ENCODE measurements around the gene TTC33.
"Not testable (repeated sequence)": the region's sequence is repeated elsewhere in the genome, so short reads cannot be mapped to it uniquely, and the experiment has no call there.

TTC33 gene

DNA sequence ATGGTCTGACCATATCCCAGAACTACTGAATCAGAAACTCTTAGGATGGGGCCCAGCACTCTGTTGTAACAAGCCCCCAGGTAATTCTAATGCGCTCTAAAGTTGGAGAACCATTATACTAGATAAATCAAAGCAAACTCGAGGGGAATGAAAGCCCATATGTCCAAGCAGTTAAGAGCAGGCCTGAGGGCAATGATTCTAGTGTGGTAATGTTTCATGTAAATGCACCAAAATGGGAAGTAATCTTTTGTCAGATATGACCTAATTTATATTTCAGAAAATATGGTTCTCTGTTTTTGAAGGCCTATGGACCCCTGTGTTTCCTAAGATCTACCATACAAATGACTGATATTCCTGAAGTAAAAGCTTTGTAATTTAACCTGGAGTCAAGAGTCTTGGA, 184.0 kb downstream of the TTC33 start:
- DNase-seq (ENCODE audit: low read depth): no peak

DNA sequence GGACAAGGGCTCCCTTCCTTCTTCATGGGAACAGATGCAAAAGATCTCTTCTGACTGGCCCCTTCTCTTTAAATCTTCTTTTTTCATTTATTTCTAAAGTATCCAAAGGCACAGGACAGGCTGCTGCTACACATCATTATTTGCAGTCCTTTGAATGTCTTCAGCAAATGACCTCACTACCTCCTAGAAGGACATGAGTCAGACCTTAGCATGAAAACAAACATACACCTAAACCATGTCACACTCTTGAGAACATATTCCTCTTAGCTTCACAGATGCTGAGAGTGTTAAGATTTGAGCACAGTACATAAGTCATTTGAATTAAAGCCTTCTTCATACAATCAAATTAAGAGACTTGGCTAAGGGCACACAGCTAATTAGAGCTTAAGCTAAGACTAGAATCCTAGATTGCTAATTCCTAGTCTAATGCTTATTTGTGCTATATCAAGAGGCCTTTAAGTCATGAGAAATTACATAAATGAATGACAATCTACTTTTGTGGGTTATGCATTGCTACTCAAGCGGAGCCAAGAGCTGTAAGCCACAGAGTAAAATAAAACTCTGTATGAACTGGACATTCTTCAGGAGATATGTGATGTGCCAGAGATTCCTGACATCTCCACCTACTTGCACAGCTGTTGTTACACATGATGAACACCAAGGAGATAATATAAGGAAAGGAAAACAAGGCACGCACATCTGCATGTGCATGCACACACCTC, 185.2 kb downstream of the TTC33 start:
- no peak for DNase-seq (ENCODE audit: low read depth)

DNA sequence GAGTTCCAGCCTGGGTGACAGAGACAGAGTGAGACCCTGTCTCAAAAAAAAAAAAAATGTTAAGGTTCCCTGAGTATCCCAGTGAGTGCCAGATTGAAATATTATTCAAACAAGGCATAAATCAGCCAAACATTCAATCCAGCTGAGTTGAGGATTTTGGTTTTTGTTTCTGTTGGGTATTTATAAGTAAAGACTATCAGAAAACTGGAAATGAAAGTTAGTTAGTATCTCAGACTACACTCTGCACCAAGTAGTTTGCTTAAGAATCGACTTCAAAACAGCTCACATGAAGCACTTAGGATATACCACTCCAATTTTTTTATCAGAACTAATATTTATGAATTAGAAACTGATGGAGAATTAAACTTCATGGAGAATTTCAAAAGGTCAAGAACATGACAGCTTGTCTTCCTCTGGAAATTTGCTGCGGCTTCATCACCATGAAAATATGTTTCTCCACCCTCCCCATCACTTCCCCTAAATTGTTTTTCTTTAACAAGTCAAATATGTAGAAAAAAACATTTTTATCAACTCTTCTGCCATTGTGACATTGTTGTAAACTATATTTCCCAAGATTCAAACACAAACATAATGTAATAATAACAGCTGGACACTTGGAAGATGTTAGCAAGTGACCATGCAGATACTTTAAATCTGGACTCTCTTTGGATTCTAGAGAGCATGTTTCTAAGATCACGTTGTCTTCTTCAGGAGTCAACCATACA, 186.1 kb downstream of the TTC33 start:
- no peak for DNase-seq (ENCODE audit: low read depth)

DNA sequence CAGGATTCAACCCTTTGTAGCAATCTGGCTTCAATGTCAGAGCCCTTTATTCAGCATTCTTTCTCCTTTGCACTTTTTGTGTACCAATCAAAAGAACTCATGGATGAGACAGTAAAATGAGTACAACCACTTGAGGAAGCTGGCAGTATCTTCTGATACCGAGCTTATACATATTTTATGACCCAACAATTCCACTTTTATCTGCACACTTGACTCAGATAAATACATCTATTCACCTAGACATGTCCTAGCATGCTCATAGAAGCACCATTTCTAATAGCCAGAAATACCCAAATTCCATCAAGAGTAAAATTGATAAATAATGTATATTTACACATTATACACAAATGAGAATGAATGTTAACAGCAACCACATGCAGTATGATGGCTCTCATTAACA, 187.2 kb downstream of the TTC33 start:
- no peak for DNase-seq (ENCODE audit: low read depth)

- DNase-seq (ENCODE audit: low read depth): not testable (repeated sequence)
Measured at GRCh38 chr5:40563173-40563572, 192.6 kb downstream of the TTC33 start.

DNA sequence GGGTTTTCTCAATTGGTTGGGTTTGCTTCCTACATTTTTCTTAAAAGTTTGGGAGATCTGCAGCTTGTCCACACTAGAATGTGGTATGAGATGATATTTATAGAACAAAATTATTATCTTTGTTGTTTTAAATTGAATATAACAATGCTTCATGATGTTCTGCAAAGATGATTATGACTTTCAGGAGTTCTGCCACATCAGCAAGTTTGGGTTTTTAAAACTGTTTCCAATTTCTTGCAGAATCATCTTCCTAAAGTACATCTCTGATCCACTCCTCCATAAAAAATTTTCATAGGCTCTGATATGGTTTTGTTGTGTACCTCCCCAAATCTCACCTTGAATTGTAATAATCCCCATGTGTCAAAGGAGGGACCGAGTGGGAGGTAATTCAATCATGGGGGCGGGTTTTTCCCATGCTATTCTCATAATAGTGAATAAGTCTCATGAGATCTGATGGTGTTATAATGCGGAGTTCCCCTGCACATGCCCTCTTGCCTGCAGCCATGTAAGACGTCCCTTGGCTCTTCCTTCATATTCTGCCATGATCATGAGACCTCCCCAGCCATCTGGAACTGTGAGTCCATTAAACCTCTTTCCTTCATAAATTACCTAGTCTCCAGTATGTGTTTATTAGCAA, 195.2 kb downstream of the TTC33 start:
- DNase-seq (ENCODE audit: low read depth): no peak

GRCh38 chr5:40559306-40559705, 196.5 kb downstream of the TTC33 start:
- DNase-seq (ENCODE audit: low read depth): no peak

- no peak for DNase-seq (ENCODE audit: low read depth)
Measured at GRCh38 chr5:40557501-40557900, 198.3 kb downstream of the TTC33 start.

GRCh38 chr5:40556811-40557210, 198.9 kb downstream of the TTC33 start:
- no peak for DNase-seq (ENCODE audit: low read depth)

- DNase-seq (ENCODE audit: low read depth): no peak
Measured at GRCh38 chr5:40555886-40556285, 199.9 kb downstream of the TTC33 start.

DNA sequence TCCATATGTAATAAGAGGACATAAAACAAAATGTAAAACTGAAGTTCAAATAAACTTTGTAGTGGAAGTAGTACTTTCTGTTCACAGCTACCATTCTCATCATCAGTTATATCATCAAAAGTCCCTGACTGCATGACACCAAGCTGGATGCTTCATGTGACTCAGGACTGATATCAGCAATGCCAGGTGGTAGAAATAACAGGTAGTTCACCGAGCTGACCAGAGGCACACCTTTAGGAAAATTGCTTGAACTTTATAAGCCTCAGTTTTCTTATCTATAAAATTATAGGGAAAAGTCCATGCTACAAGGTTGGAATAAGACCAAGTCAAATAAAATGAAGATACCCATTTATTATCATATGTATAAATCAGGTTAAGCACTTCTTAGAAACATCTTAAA, 200.9 kb downstream of the TTC33 start:
- DNase-seq (ENCODE audit: low read depth): no peak

GRCh38 chr5:40554054-40554453, 201.7 kb downstream of the TTC33 start:
- DNase-seq (ENCODE audit: low read depth): no peak

DNA sequence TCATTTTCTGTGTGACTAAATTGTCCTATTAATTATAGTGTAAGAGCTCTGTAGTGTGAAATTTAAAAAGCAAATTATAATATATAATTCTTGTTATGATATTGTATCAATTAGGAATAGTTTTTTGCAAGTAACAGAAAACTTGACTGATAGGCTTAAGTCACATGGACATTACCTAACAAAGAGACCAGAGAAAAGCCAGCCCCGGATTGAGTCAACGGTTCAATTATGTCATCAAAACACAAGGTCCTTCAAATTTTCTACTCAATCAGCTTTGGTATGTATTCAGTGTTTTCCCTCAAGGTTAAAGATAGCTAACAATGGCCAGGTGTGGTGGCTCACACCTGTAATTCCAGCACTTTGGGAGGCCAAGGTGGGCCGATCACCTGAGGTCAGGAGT, 202.8 kb downstream of the TTC33 start:
- DNase-seq (ENCODE audit: low read depth): no peak

DNA sequence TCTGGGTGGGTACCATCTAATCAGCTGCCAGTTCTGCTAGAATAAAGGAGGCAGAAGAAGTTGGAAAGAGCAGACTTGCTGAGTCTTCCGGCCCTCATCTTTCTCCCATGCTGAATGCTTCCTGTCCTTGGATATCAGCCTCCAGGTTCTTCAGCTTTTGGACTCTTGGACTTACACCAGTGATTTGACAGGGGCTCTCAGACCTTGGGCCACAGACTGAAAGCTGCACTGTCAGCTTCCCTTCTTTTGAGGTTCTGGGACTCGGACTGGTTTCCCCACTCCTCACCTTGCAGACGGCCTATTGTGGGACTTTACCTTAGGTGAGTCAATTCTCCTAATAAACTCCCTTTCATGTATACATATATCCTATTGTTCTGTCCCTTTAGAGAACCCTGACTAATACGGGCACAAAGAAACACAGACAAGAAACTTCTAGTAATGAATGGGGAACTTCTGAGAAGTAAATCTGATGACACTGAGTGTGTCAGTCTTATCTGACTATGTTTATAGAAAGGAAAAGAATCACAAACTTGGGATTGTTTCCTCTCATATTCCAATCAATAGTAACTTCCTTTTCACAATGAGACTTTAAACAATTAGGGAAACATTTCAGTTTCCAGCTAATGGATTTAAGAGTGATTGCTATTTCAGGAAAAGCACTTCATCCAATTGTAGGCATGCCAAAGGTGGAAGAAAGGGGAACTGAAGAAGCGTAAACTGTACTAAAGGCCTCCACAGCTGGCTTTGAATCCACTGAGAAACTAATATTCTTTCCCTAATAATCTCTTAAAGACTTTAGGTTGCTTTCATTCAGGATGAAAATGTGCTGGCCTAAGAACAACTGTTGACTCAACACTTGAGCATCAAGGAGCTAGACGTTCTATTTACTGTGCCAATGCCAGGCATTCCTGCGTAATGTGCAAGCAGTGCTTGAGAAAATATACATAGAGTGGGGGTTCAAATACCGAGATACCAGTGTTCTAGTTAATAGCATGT, 204.0 kb downstream of the TTC33 start:
- no peak for DNase-seq (ENCODE audit: low read depth)

DNA sequence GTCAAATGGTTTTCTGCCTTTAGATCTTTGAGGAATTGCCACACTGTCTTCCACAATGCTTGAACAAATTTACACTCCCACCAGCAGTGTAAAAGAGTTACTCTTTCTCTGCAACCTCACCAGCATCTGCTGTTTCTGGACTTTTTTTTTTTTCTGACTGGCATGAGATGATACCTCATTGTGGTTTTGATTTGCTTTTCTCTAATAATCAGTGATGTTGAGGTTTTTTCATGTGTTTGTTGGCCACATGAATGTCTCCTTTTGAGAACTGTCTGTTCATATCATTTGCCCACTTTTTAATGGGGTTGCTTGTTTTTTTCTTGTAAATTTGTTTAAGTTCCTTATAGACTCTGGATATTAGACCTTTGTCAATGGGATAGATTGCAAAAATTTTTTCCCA, 205.3 kb downstream of the TTC33 start:
- no peak for DNase-seq (ENCODE audit: low read depth)

- DNase-seq (ENCODE audit: low read depth): no peak
Measured at GRCh38 chr5:40549616-40550015, 206.1 kb downstream of the TTC33 start.

GRCh38 chr5:40547994-40548575, 207.7 kb downstream of the TTC33 start:
- DNase-seq (ENCODE audit: low read depth): no peak

DNA sequence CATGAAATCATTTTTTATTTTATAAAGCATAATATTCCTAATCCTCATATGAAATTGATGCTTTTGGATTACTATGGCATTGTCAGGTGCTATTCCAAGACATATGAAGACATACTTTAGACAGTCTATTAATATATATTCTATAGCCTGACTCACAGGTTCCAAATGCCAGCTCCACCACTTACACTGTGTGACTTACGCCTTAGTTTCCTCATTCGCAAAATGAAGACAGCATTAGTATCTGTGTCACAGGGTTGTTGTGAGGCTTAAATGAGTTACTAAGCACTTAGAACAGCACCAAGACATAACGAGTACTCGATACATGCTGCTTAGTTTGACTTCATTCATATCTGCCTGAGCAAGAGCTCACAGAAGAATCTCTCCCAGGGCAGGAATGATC, 208.2 kb downstream of the TTC33 start:
- DNase-seq (ENCODE audit: low read depth): no peak

- no peak for DNase-seq (ENCODE audit: low read depth)
Measured at GRCh38 chr5:40540301-40540700, 215.5 kb downstream of the TTC33 start.

DNA sequence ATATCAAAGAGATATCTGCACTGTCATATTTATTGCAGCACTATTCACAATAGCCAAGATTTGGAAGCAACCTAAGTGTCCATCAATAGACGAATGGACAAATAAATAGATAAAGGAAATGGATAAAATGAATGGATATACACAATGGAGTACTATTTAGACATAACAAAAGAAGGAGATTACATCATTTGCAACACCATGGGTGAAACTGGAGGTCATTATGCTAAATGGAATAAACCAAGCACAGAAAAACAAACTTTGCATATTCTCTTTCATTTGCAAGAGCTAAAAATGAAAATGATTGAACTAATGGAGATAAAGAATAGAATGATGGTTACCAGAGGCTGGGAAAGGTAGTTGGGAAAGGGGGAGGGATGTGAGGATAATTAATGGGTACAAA, 231.1 kb downstream of the TTC33 start:
- no peak for DNase-seq (ENCODE audit: low read depth)

DNA sequence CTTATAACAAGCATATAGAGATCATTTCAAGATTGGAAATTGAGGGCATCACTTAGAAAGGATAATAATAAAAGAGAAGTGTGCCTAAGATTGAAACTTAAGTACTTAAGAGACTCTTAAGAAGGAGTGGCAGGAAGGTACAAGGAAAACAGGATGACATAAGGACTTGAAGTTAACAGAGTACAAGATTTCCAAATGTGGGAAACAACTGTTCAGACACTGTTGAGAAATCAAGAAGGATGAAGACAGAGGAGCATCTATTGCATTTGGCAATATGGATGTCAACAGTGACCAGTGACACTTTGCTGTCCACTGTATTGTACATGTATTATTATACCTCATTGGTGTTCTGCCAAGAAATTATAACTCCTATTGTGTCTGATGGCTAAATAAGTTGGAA, 233.8 kb downstream of the TTC33 start:
- DNase-seq (ENCODE audit: low read depth): no peak
